ENCODE data around the gene RUBCN.
"Not testable (repeated sequence)": the region's sequence is repeated elsewhere in the genome, so short reads cannot be mapped to it uniquely, and the experiment has no call there.

The RUBCN gene

DNA sequence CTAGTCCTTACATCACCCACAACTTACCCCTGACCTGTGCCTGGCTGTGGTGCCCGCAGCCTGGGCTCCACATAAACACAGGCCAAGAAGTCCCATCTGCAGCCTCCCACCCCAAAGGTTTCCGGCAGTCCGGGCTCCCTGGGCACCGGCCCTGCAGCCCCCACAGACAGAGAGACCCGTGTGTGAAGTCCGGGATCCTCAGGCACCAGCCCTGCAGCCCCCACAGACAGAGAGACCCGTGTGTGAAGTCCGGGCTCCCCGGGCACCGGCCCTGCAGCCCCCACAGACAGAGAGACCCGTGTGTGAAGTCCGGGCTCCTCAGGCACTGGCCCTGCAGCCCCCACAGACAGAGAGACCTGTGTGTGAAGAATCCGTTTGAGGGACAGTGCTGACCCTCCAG, 78.0 kb downstream of the RUBCN start:
- DNase-seq (ENCODE audit: low spot score) = not testable (repeated sequence)

DNA sequence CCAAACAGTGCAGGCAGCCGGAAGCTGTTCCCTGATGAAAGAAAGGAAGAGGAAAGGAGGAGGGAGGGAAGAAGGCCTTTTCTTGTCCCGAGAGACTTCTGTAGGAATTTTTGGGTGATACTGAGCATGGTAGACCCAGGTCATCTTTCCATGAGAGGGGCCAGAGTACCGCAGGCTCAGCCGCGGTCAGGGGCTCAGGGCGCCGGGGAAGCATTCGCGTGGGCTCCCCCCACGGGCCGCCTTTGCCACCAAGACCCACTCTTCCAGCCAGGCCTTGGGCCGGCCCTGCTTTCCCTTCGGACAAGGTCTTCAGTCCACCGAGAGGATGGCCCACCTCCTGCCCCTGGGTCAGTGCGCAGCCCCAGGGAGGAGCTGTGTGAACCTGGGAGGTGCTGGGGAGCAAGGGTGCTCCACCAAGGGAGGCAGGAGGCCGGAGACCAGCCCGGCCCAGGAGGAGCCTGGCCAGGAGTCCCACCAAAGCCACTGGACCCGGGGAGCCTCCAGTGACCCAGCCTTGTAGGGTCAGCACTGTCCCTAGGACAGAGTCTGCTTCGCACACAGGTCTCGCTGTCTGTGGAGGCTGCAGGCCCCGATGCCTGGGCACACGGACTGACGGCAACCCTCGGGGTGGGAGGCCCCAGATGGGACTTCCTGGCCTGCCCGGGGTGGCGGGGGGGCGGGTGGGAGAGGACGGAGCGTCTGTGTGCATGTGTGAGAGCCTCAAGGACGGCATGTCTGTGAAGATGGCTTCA, 79.0 kb downstream of the RUBCN start:
- DNase-seq (ENCODE audit: low spot score) = not testable (repeated sequence)

DNA sequence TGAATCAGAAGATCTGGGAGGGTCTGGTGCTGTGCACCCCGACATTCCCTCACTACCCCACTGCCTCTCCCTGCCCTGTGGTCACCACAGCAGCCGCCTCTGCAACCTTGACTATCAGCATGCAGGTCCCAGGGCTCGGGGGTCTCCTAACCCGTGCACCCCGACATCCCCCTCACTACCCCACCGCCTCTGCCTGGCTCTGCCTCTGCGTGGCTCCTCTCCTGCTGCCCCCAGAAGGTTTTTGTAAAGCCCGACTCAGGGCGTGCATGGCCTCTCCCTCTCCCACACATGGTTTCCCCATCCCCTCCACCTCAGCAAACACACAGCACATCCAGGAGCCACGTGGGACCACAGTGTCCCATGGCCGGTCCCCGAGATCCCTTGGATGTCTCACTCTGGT, 79.7 kb downstream of the RUBCN start:
- DNase-seq (ENCODE audit: low spot score) = not testable (repeated sequence)

DNA sequence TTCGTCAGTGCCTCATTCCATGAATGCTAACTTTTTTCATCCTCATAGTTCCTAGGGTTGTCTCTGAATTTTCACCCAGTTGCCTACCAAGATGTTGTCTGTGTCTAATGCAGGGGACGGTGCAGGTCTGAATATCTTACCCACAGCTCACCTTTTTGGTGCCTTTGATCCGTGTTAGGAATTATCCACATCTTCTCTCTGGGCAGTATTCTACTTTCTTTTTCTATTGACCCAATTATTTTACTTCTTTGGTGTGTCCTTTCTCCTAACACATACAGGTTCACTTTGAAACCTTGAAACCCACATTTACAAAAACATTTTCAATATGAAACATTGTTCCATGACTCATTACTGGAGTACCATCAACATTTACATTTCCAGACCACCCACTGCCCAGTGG, 80.6 kb downstream of the RUBCN start:
- DNase-seq (ENCODE audit: low spot score) = not testable (repeated sequence)

- not testable (repeated sequence) for DNase-seq (ENCODE audit: low spot score)
Observed at GRCh38 chr3:197654998-197655330, 81.7 kb downstream of the RUBCN start.

GRCh38 chr3:197654090-197654997, 82.4 kb downstream of the RUBCN start:
- not testable (repeated sequence) for DNase-seq (ENCODE audit: low spot score)

GRCh38 chr3:197652860-197653259, 83.8 kb downstream of the RUBCN start:
- DNase-seq (ENCODE audit: low spot score) = not testable (repeated sequence)

DNA sequence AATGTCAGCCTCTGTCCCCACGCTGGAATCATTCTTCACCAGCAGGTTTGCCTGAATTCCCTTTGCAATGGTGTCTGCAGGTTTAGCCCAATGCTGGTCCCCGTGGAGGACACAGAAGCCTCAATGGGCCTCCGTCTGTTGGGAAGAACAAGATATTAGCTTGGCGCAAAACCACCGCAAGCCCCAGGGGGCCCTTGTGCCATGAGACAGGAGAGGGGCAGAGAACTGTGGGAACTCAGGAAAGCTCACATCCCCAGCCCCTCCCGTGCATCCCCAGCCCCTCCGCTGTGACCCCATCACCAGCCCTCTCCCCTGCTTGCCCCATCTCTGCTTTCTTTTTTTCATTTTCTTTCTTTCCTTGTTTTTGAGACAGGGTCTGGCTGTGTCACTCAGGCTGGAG, 89.1 kb downstream of the RUBCN start:
- not testable (repeated sequence) for DNase-seq (ENCODE audit: low spot score)

- DNase-seq (ENCODE audit: low spot score) = not testable (repeated sequence)
Observed at GRCh38 chr3:197647191-197647590, 89.5 kb downstream of the RUBCN start.

GRCh38 chr3:197646294-197646693, 90.4 kb downstream of the RUBCN start:
- not testable (repeated sequence) for DNase-seq (ENCODE audit: low spot score)

DNA sequence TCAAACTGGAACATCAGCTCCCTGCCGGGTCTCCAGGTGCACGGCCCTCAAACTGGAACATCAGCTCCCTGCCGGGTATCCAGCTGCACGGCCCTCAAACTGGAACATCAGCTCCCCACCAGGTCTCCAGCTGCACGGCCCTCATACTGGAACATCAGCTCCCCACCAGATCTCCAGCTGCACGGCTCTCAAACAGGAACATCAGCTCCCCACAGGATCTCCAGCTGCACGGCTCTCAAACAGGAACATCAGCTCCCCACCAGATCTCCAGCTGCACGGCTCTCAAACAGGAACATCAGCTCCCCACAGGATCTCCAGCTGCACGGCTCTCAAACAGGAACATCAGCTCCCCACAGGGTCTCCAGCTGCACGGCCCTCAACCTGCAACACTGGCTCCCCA, 99.1 kb downstream of the RUBCN start:
- not testable (repeated sequence) for DNase-seq (ENCODE audit: low spot score)

DNA sequence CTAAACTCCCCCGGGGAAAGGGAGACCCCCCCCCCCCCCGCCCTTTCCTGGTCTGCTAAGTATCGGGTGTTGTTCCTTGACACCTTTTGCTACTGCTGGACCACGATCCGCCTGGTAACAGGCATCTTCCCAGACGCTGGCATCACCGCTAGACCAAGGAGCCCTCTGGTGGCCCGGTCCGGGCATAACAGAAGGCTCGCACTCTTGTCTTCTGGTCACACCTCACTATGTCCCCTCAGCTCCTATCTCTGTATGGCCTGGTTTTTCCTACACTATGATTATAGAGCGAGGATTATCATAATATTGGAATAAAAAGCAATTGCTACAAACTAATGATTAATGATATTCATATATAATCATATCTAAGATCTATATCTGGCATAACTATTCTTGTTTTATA, 104.7 kb downstream of the RUBCN start:
- not testable (repeated sequence) for DNase-seq (ENCODE audit: low spot score)

- DNase-seq (ENCODE audit: low spot score) = not testable (repeated sequence)
Observed at GRCh38 chr3:197630766-197631165, 105.9 kb downstream of the RUBCN start.

GRCh38 chr3:197629286-197629685, 107.4 kb downstream of the RUBCN start:
- not testable (repeated sequence) for DNase-seq (ENCODE audit: low spot score)

DNA sequence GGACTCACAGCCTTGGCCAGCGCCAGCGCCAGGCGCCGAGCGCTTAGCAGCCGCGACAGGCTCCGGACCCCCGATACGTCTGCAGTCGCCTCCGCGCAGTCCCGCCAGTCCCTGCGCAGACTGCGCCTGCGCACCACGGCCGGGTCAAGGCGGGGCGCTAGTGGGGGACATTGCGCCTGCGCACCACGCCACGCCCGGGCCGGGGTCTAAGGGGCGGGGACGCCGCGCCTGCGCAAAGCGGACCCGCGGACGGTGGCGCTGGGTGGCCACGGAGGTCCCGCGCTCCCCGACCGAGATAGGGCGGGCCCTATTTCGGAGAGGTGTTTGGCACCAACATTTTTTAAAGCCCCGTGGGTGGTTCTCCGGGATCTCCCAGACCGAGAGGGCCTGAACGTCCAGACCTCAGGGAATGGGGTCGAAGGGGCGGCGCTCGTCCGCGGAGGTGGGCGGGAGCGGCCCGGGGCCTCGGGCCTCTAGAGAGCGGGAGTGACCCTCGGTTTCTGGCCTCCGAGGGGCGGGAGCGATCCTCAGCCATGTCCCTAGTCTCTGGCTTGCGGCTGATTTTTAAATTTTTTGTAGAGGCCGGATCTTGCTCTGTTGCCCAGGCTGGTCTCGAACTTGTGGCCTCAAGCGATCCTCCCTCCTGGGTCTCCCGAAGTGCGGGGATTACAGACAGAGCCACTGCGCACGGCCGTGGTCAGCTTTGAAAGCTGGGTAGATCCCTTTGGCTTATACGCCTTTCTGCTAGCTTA, 108.8 kb downstream of the RUBCN start:
- peak; percentile 81 for DNase-seq (ENCODE audit: low spot score)

- not testable (repeated sequence) for DNase-seq (ENCODE audit: low spot score)
Observed at GRCh38 chr3:197627158-197627771, 109.4 kb downstream of the RUBCN start.

DNA sequence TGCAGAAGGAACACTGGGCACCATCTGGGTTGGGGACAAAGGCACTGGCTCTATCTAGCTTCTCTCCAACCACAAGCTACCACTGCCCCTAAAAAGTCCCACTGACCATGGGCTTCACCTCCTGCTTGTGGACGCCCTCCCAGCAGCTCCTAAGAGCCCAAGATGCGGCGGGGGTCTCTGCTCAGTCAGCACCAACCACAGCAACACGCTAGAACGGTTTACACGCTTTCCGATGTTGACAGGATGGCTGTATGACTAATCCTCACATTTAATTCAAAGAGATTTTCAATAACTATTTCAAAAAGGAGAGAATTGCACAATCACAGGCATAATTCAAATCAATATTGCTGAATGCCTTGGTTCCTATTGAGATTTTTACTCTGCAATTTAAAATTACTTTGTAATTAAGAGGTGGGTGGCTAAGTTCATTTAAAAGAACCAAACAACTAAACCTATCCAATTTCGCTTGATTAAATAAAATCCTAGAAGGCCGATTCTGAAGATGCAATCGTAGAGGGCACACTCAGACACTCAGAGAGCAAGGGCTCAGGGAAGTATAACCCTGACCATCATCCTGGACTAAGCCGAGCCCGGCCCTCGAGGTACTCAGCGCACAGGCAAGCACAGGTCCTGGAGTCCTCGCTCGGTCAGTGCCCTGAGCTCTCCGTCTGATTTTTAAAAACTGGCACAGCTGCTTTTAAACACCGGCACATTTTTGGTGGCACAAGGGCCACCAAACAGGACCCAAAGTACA, 110.1 kb downstream of the RUBCN start:
- not testable (repeated sequence) for DNase-seq (ENCODE audit: low spot score)

DNA sequence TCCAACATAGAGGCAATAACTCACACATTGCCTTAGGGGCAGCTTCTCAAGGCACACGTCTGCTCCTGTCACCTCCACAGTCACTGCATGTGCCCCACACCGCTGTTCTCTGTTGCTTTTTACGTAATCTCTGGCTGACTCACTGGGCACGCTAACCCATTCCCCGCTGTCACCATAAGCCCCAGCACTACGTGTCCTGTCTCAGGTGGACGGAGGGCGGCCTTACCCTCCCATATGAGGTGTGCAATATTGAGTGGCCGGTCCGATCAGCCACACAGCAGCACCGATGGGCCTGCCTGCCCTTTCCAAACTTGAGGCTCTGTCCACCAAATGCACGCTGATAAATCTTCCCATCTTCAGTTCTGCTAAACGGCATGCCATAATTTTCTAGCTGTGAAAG, 115.2 kb downstream of the RUBCN start:
- not testable (repeated sequence) for DNase-seq (ENCODE audit: low spot score)
